GM19467 (cell line): ENCODE measurements around the gene CNFN.
"Not testable (repeated sequence)": the region's sequence is repeated elsewhere in the genome, so short reads cannot be mapped to it uniquely, and the experiment has no call there.

Experiments used
- ATAC-seq: cut with Tn5 transposase; IDR thresholded peaks from one replicate; pipeline ENCODE4 v1.9.1; 2021; ENCODE audit warnings: mild to moderate bottlenecking, moderate library complexity; ENCODE audit not compliant: unreplicated experiment

The CNFN gene

DNA sequence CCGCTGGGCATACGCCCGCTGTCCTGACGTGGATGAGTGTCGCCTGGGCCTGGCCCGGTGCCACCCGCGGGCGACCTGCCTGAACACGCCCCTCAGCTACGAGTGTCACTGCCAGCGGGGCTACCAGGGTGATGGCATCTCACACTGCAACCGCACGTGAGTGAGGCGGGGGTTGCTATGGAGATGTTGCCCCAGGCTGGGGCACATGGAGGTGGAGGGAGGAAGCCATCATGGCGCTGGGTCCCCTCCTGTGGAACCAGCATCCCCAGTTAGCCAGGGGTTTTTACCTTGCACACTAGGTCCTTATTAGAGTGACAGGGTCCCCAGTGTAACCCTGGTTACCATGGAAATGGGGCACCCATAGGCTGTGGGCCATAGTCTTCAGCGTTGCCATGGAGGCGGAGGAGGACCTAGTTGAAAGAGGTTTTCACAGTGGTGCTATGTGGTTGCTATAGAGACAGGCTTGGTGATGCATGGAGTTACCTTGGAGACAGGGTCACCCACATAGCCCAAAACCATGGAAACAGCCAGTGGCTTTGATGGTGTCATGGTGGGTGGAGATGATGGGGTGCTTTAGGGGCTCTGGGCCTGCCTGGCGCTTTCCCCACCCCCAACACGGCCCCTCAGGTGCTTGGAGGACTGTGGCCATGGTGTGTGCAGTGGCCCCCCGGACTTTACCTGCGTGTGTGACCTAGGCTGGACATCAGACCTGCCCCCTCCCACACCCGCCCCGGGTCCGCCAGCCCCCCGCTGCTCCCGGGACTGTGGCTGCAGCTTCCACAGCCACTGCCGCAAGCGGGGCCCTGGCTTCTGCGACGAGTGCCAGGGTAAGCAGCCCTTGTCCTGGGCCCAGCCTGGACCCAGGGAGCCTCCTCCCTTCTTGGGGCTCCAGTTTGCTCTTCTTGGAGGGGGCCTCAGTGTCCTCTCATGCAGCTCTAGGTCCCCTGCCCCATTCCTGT, 37.5 kb downstream of the CNFN start:
- ATAC-seq = no peak

DNA sequence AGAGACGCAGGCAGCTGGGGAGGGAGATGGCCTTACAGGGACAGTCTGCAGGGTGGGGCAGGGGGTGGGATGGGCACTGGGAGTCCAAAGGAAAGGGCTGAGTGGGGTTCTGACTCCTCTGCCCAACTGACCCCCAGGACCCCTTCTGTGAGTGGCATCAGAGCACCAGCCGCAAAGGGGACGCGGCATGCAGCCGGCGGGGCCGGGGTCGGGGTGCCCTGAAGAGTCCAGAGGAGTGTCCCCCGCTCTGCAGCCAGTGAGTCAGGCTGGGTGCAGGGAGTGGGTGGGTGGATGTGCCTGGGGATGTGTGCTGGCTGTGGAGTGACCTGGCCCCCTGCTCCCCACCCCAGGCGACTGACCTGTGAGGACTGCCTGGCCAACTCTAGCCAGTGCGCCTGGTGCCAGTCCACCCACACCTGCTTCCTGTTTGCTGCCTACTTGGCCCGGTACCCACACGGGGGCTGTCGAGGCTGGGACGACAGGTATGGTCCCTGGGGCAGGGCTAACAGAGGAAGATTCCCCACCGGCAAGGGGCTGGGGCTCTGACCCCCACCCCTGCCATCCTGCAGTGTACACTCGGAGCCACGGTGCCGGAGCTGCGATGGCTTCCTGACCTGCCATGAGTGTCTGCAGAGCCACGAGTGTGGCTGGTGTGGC, 38.9 kb downstream of the CNFN start:
- no peak for ATAC-seq

DNA sequence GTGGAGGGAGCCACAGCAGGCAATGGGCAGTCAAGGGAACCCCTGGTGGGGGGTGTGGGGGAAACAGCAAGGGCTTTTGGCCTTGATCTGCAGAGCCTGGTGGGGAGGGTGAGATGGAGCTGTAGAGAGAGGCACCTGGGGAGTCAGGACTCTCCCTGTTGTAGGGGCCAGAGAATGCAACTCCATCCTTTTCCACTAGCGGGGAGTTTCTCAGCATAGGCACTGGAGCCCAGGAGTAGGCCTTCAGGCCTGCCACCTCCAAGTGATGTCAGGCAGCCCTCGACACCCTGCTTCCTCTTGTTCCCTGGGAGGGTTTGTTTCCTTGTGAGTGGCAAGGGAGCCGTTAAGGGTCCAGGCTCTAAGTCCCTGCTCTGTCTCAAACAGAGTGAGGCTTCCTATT, 39.7 kb downstream of the CNFN start:
- ATAC-seq = no peak

DNA sequence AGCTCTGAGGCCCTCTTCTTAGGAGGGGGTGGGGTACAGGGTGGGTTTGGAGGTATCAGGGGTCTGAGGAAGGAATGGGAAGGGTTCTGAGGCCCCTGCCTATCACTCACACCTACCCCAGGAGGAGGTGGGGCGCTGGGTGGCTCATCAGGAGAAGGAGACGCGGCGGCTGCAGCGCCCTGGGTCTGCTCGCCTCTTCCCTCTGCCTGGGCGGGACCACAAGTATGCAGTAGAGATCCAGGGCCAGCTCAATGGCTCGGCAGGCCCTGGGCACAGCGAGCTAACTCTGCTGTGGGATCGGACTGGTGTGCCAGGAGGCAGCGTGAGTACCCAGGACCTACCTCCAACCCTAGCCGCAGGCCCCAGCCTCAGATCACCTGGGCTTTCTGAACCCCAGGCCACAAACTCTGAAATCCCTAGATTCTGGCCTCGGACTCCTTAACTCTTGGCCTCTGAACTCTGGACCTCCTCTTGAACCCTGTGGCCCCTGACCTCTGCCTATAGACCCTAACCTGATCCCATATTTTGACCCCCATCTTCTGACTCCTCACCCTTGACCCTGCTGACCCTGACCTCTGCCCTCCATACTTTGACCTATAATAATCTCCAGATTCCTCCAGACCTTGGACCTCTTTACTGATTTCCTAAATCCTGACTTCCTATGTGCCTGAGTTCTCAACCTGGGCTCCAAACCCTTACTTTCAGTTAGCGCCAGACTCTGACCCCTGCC, 40.6 kb downstream of the CNFN start:
- no peak for ATAC-seq

DNA sequence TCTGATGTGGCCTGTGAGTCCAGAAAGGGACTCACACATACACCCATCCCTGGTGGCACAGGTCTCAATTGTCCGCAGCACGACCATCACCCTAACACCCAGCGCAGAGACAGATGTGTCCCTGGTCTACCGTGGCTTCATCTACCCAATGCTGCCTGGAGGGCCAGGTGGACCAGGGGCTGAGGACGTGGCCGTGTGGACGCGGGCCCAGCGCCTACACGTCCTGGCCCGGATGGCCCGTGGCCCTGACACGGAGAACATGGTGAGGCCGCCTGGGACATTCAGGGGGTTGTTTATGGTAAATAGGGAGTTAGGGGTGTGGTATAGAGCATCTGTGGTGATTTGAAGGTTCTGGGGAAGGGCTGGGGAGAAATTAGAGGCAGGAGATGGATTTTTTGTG, 41.9 kb downstream of the CNFN start:
- ATAC-seq = no peak

DNA sequence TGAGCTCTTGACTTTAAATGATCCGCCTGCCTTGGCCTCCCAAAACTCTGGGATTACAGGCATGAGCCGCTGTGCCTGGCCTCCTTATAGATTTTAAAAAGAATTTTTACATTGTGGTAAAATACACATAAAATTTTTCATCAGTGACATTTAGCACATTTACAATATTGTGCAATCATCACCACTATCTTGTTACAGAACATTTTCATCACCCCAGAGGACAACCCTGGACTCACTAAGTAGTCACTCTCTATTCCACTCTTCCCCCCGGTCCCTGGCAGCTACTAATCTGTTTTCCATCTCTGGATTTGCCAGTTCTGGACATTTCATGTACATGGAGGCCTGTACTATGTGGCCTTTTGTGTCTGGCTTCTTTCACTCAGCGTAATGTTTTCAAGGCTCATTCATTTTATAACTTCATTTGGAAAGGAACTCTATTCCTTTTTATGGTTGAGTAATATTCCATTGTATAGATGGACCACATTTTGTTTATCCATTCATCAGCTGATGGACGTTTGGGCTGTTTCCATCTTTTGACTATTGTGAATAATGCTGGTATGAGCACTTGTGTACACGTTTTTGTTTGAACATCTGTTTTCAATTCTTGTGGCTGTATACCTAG, 44.8 kb downstream of the CNFN start:
- ATAC-seq = no peak

DNA sequence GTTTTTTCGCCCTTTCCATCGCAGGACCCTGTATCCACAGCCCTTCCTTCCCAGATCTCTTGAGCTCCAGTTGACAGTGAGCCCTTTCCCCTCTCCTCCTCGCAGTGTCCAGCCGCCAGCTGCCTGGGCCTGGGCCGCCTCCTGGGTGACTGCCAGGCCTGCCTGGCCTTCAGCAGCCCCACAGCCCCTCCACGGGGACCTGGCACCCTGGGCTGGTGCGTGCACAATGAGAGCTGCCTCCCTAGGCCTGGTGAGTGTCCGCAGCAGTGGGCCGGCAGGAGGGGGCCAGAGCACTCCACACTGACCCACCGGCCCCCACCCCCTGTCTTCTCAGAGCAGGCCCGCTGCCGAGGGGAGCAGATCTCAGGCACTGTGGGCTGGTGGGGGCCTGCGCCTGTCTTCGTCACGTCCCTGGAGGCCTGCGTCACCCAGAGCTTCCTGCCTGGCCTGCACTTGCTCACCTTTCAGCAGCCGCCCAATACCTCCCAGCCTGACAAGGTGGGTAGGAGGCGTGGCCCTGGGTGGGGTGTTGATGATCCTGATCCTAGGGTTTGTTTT, 45.7 kb downstream of the CNFN start:
- ATAC-seq = no peak

DNA sequence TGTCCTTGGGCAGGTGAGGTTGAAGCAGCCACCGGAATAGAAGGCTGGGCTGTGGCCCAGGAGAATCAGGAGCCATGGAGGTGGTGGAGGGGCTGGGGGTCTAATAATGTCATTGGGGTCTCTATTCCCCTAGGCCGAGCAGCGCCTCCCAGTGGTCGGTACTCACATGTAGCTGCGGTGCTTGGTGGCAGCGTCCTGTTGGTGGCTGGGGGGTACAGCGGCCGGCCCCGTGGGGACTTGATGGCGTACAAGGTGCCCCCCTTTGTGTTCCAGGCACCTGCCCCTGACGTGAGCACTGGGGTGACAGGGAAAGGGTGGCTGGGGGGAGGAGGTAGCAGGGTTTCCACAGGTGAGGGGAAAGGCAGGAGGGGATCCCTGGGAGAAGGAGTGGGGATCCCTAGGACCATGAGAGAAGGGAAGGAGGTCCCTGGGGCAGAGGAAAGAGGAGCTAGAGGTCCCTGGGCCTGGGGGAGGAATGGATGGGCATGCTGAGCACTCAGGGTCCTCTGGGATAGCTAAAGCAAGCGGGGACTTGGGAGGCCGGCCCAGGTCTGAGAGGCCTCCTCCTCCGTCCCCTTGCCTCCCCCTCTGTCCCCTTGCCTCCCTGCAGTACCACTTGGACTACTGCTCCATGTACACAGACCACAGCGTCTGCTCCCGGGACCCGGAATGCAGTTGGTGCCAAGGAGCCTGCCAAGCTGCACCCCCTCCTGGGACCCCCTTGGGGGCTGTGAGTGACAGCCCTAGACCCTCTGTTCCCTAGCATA, 46.6 kb downstream of the CNFN start:
- no peak for ATAC-seq

DNA sequence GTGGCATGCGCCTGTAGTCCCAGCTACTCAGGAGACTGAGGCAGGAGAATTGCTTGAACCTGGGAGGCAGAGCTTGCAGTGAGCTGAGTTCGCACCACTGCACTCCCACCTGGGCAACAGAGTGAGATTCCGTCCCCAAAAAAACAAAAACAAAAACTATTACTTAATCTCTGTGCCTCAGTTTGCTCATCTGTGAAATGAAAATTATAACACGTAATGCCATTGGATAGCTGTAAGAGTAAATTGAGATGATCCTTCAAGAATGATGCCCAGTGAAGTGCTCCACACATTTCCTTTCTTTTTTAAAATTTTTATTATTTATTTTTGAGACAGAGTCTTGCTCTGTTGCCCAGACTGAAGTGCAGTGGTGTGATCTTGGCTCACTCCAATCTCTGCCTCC, 50.2 kb downstream of the CNFN start:
- ATAC-seq = not testable (repeated sequence)

DNA sequence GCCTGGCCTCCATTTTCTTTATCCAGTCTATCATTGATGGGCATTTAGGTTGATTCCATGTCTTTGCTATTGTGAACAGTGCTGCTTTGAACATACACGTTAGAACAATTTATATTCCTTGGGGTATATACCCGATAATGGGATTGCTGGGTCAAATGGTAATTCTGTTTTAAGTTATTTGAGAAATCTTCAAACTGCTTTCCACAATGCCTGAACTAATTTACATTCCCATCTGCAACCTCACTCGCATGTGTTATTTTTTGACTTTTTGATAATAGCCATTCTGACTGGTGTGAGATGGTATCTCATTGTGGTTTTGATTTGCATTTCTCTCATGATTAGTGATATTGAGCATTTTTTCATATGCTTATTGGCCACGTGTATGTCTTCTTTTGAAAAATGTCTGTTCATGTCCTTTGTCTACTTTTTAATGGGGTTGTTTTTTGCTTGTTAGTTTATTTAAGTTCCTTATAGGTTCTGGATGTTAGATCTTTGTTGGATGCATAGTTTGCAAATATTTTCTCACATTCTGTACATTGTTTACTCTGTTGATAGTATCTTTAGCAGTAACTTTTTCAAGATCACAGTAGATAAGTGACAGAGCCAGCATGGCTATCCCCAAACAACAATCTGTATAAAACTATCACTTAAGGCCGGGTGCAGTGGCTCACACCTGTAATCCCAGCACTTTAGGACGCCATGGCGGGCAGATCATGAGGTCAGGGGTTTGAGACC, 50.8 kb downstream of the CNFN start:
- ATAC-seq = not testable (repeated sequence)
